Right atrium auricular region (tissue), 2 donors: Measurements from ENCODE around the gene MAPKAPK5. TPM values are rescaled to one million over a fixed set of nuclear protein-coding genes. Genes with fewer than 3 reads are reported as not detected.

Experiments used
- microRNA-seq, 2 donors: library from miRNA; unstranded; fragments of <30 nt; microRNA quantifications; one replicate each; pipeline ENCODE4, GENCODE V29; 2016 to 2017; ENCODE audit warnings: borderline number of aligned reads in 2 of 2, borderline replicate concordance in 1 of 2
- total RNA-seq, 2 donors: library from RNA; depleted of rRNA; stranded (reverse); fragments of >200 nt; gene quantifications; one replicate each; pipeline ENCODE4 v1.1.0, GENCODE V29; 2016

The MAPKAPK5 gene
- total RNA-seq, 2 donors from 2014 or later = 30.9 to 42.5 TPM

Small RNAs within 50 kb of the gene (microRNA-seq; reads per million reads assigned to microRNA genes)
- gene MIR6761 = 0 to 0.71 reads per million in 2 donors

Other genes starting within 250 kb of the MAPKAPK5 start
- gene ATXN2, start 242.9 kb upstream of the MAPKAPK5 start, total RNA-seq = 10 to 100 TPM; 33.4 to 36.6 TPM
- 10 to 100 TPM; 10.1 to 13.4 TPM for gene BRAP, start 156.3 kb upstream of the MAPKAPK5 start, total RNA-seq
- gene ACAD10, start 156.2 kb upstream of the MAPKAPK5 start, total RNA-seq = 10 to 100 TPM; 13.0 to 18.2 TPM
- 100 to 1,000 TPM; 157 to 158 TPM for gene ALDH2, start 75.3 kb upstream of the MAPKAPK5 start, total RNA-seq
- gene TMEM116, start 170.9 kb downstream of the MAPKAPK5 start, total RNA-seq = 10 to 100 TPM in 1 of 2 donors, 1 to 10 TPM in 1; 9.3 to 30.0 TPM
- 10 to 100 TPM; 20.9 to 26.8 TPM for gene ERP29, start 171.2 kb downstream of the MAPKAPK5 start, total RNA-seq